Aorta (tissue), 5 donors: ENCODE measurements around the gene SIL1. TPM values are rescaled to one million over a fixed set of nuclear protein-coding genes. Genes with fewer than 3 reads are reported as not detected.
A peak's percentile ranks its signal among the peaks of the same experiment; 100 is the strongest.

Source experiments
- ATAC-seq: fragments of 200-7000 bp; cut with Tn5 transposase; one replicate; pipeline ENCODE4 v1.9.1; 2022; ENCODE audit warnings: moderate library complexity; ENCODE audit not compliant: low FRiP score
- DNase-seq, 2 donors: peaks; one replicate each; pipeline ENCODE4 v3.0.0-alpha.2; 2020
- H3K27ac ChIP-seq, 2 donors: one replicate each; pipeline ENCODE4 v1.5.1; 2013; ENCODE audit warnings: low read length in 2 of 2, mild to moderate bottlenecking in 2 of 2, moderate library complexity in 2 of 2, control low read depth in 1 of 2, inconsistent platforms in 1 of 2, low read depth in 1 of 2
- H3K27me3 ChIP-seq, 2 donors: one replicate each; pipeline ENCODE4 v1.6.1; 2013; ENCODE audit warnings: control low read depth in 1 of 2, low read length in 1 of 2, mild to moderate bottlenecking in 1 of 2, moderate library complexity in 1 of 2; ENCODE audit not compliant: insufficient read depth in 2 of 2, control insufficient read depth in 1 of 2
- H3K36me3 ChIP-seq, 2 donors: one replicate each; pipeline ENCODE4 v1.6.1; 2013; ENCODE audit warnings: control low read depth in 1 of 2, low read length in 1 of 2, mild to moderate bottlenecking in 1 of 2; ENCODE audit not compliant: insufficient read depth in 2 of 2, control insufficient read depth in 1 of 2
- H3K4me1 ChIP-seq, 2 donors: one replicate each; pipeline ENCODE4 v1.6.1; 2013; ENCODE audit warnings: low read length in 2 of 2, control low read depth in 1 of 2, mild to moderate bottlenecking in 1 of 2, moderate library complexity in 1 of 2; ENCODE audit not compliant: insufficient read depth in 2 of 2, control insufficient read depth in 1 of 2
- H3K4me3 ChIP-seq, 2 donors: one replicate each; pipeline ENCODE4 v1.5.1; 2013; ENCODE audit warnings: low read length in 2 of 2, control low read depth in 1 of 2, mild to moderate bottlenecking in 1 of 2
- H3K9me3 ChIP-seq: one replicate; pipeline ENCODE4 v1.6.1; 2013; ENCODE audit warnings: mild to moderate bottlenecking, low read length; ENCODE audit not compliant: control insufficient read depth
- WGBS, 2 donors: extraction: QIAGEN DNeasy Blood & Tissue Kit; methylation state at CpG; one replicate each; pipeline ENCODE4 v1.1.7; 2013; 5-methylcytosine and 5-hydroxymethylcytosine counted together
- intact Hi-C, 2 donors: fragments of 100-400 bp; cut with DNase I; formaldehyde crosslinking; loops; one replicate each; pipeline versions ENCODE4 v1.14.2 to v1.15.0; 2022
- polyA plus RNA-seq, 2 donors: library from polyadenylated mRNA; stranded (reverse); fragments of 200-250 nt; gene quantifications; one replicate each; pipeline ENCODE4 v1.2.3, GENCODE V29; 2013
- total RNA-seq, 2 donors: library from RNA; stranded (reverse); fragmentation: NEBNext Ultra II Directional; extraction: Animal tissue kit (Norgen Biotek cat#: 25700); gene quantifications; one replicate each; pipeline ENCODE4 v1.2.1, GENCODE V29; 2021
- donor health status: healthy with polysubstance abuse.
- donor health status: Bipolar disorder and iron deficiency.
- donor health status: DM: no; HTN: no; CAD: no.
- donor health status: DM: no; HTN: no; CAD: no.
- donor health status: DM: yes; HTN: yes; CAD: no.

Gene SIL1
- total and polyA plus RNA-seq, 4 donors = 19.4 to 58.9 (median 49.2) TPM

DNA sequence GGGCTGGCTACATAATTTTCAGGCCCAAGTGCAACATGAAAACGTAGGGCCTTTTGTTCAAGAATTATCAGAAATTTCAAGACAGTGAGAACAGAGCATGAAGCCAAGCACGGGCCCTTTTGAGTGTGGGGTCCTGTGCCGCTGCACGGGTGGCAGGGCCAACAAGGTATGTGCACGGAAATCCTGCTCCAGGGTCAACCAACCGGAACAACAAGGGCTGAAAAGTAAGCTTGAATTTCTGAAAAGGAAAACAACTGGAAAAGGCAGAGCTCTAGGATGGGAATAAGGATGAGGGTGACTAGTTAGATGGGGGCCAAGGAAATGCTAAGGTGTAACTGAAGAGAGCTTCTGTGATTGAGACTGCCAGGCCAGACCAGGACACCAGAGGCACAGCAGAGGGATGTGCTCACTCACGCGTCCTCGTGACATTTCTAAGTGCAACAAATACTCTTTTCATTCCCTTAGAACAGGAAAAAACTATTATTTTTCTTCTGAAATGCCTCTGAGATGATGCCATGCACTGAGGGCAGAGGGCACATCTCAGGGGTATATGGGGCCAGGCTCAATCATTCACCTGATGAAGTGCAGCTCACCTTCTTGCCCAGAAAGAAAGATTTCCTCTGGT, 242.4 kb downstream of the SIL1 start:
- 65 to 73% methylated on average over 9 of the region's 9 CpGs for WGBS, 2 donors
- peaks cover 0 to 4% of the 10 kb centered on the region in 2 donors for H3K4me1 ChIP-seq
- intact Hi-C loops = no loop called here
- H3K27me3 ChIP-seq = no peaks in the 10 kb centered on the region
- H3K27ac ChIP-seq = no peak overlapping the region
- H3K9me3 ChIP-seq = no peaks in the 10 kb centered on the region
- H3K4me3 ChIP-seq = no peak overlapping the region
- ATAC-seq (no peak), DNase-seq (no peak)
- H3K36me3 ChIP-seq = no peaks in the 10 kb centered on the region

GRCh38 chr5:138955013-138955660, 243.0 kb downstream of the SIL1 start:
- Histone ChIP-seq H3K9me3 (no peaks in the 10 kb centered on the region), H3K4me1 (peaks cover 0 to 4% of the 10 kb centered on the region in 2 donors), H3K36me3 (no peaks in the 10 kb centered on the region), H3K4me3 (no peak overlapping the region), H3K27ac (no peak overlapping the region), H3K27me3 (no peaks in the 10 kb centered on the region)
- 69 to 76% methylated on average over 12 of the region's 12 CpGs for WGBS, 2 donors
- intact Hi-C loops = no loop called here
- peak in 1 of 2 donors; percentile 76 for DNase-seq
- ATAC-seq = no peak

GRCh38 chr5:138954257-138955012, 243.7 kb downstream of the SIL1 start:
- 56 to 63% methylated on average over 4 of the region's 4 CpGs for WGBS, 2 donors
- H3K36me3 ChIP-seq = no peaks in the 10 kb centered on the region
- DNase-seq = no peak
- peaks cover 0 to 4% of the 10 kb centered on the region in 2 donors for H3K4me1 ChIP-seq
- H3K9me3 ChIP-seq = no peaks in the 10 kb centered on the region
- no peaks in the 10 kb centered on the region for H3K27me3 ChIP-seq
- H3K4me3 ChIP-seq = no peak overlapping the region
- peak overlapping the region; percentile 20 to 34 for H3K27ac ChIP-seq
- no peak for ATAC-seq
- intact Hi-C loops = loop anchor here in 1 of 2 donors (5.0 kb wide), 1 partner anchor 73 kb away; no protein-coding TSS in a partner anchor

- ATAC-seq (peak; percentile 74), DNase-seq (peak; percentile 88 to 91)
- Histone ChIP-seq H3K9me3 (no peaks in the 10 kb centered on the region), H3K27ac (peak overlapping the region in 1 of 2 donors; percentile 72), H3K4me3 (no peak overlapping the region), H3K36me3 (no peaks in the 10 kb centered on the region), H3K27me3 (no peaks in the 10 kb centered on the region), H3K4me1 (peaks cover 0 to 4% of the 10 kb centered on the region in 2 donors)
- 21 to 27% methylated on average over 14 of the region's 14 CpGs for WGBS, 2 donors
- intact Hi-C loops = loop anchor here in 1 of 2 donors (5.0 kb wide), 1 partner anchor 74 kb away; no protein-coding TSS in a partner anchor
Measured at GRCh38 chr5:138953387-138954256, 244.5 kb downstream of the SIL1 start.

- Histone ChIP-seq H3K36me3 (no peaks in the 10 kb centered on the region), H3K4me1 (peaks cover 0 to 4% of the 10 kb centered on the region in 2 donors), H3K27ac (peak overlapping the region in 1 of 2 donors; percentile 72), H3K9me3 (no peaks in the 10 kb centered on the region), H3K4me3 (no peak overlapping the region), H3K27me3 (no peaks in the 10 kb centered on the region)
- ATAC-seq (no peak), DNase-seq (no peak)
- 1 to 6% methylated on average over 6 of the region's 6 CpGs for WGBS, 2 donors
- intact Hi-C loops = loop anchor here in 1 of 2 donors (5.0 kb wide), 1 partner anchor 74 kb away; no protein-coding TSS in a partner anchor
Measured at GRCh38 chr5:138952962-138953361, 245.2 kb downstream of the SIL1 start.

DNA sequence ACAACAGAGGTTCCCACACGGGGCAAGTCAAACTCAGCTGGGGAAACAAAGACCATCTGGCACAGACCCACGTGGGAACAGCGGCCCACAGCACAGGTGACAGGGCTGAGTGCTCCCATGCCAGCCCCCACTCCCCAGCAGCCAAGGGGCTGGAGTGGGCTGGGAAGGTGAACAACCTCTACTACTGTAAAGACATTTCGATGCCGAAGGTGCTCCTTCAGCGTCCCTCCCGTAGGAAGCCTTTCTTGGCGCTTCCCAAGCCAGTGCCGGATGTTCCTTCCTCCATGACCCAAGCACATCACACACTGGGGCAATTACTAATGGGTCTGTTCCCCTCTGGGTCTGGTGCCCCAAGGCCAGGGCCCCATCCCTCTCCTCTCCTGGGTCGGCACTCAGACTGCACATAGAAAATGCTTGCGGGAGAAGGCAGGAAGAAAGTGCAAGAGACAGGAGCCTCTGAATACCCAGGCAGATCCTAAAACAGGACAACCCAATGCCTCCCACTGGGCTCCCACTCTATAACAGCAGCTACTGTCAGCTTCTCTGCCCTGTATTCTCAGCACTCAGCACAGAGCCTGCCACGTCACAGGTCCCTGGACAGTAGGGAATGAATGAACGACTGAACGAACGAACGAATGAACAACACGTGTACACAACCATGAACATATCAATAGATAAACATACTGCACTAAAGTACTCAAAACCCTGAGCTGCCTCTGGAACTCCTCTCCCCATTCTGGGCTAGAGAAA, 246.0 kb downstream of the SIL1 start:
- Histone ChIP-seq H3K27ac (no peak overlapping the region), H3K9me3 (no peaks in the 10 kb centered on the region), H3K4me3 (no peak overlapping the region), H3K36me3 (peaks cover 0 to 2% of the 10 kb centered on the region in 2 donors), H3K27me3 (no peaks in the 10 kb centered on the region), H3K4me1 (peaks cover 0 to 4% of the 10 kb centered on the region in 2 donors)
- 53 to 58% methylated on average over 17 of the region's 17 CpGs for WGBS, 2 donors
- DNase-seq (no peak), ATAC-seq (no peak)
- intact Hi-C loops = loop anchor here in 1 of 2 donors (5.0 kb wide), 1 partner anchor 75 kb away; no protein-coding TSS in a partner anchor

DNA sequence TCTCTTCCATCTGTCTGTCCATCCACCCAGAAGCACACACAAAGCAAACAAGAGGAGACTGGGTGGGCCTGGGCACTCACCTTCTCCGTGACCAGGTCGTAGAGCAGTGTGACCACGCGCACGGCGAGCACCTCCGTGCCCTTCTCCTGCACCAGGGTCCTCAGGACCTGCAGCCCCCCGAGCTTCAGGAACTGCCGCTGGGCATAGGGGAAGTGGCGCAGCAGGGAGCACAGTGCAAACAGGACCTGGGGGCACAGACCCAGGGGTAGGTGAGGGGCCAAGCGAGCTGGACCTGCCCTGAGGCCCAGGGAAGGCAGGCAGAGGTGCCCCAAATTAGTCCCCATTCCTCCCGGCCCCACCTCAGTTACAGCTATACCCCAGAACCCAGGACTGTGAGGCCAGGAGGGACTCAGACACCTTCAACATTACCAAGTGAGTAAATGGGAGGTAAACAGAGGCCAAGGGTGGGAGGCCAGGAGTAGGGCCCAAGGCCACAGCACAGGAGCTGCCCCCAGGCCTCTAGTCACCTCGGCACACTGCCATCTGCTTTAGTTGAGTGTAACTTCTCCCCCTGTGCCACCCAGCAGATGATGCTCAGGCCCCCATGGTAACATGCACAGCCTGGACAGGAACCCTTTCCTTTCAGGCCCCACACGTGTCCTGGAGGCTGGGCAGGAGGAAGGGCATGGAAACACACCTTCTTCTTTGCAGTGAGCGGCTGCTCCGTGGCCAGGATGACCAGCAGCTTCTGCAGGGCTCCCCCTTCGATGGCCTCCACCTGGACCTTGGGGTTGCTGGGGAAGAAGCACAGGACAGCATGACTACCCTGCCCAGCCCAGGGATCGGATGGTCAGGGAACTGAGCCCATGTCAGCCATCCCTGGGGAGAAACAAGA, 246.8 kb downstream of the SIL1 start:
- intact Hi-C loops = loop anchor here in 1 of 2 donors (5.0 kb wide), 1 partner anchor 76 kb away; no protein-coding TSS in a partner anchor
- no peaks in the 10 kb centered on the region for H3K9me3 ChIP-seq
- H3K4me1 ChIP-seq = peaks cover 0 to 4% of the 10 kb centered on the region in 2 donors
- 91 to 92% methylated on average over 18 of the region's 18 CpGs for WGBS, 2 donors
- no peak overlapping the region for H3K27ac ChIP-seq
- no peak overlapping the region for H3K4me3 ChIP-seq
- DNase-seq (no peak), ATAC-seq (no peak)
- H3K27me3 ChIP-seq = no peaks in the 10 kb centered on the region
- H3K36me3 ChIP-seq = peaks cover 0 to 6% of the 10 kb centered on the region in 2 donors
